Lower lobe of right lung (tissue), 2 donors: ENCODE measurements around the gene ARFGEF3. TPM values are rescaled to one million over a fixed set of nuclear protein-coding genes. Genes with fewer than 3 reads are reported as not detected.

Experiments
- ATAC-seq, 2 donors: fragments of 200-7000 bp; cut with Tn5 transposase; one replicate each; pipeline ENCODE4 v1.9.1; 2020 to 2022; ENCODE audit warnings: mild to moderate bottlenecking in 2 of 2, moderate library complexity in 2 of 2
- DNase-seq: peaks from one replicate; pipeline ENCODE4 v3.0.0-alpha.2; 2020
- H3K27ac ChIP-seq: fragments of 200-600 bp; one replicate; pipeline ENCODE4 v1.8.0; 2022
- H3K27me3 ChIP-seq: fragments of 200-600 bp; one replicate; pipeline ENCODE4 v1.8.0; 2022; ENCODE audit warnings: low read depth
- H3K36me3 ChIP-seq: fragments of 200-600 bp; one replicate; pipeline ENCODE4 v1.8.0; 2022; ENCODE audit warnings: mild to moderate bottlenecking
- H3K4me1 ChIP-seq: fragments of 200-600 bp; one replicate; pipeline ENCODE4 v1.8.0; 2022
- H3K4me3 ChIP-seq: fragments of 200-600 bp; one replicate; pipeline ENCODE4 v1.8.0; 2022; ENCODE audit warnings: mild to moderate bottlenecking
- H3K9me3 ChIP-seq: fragments of 200-600 bp; one replicate; pipeline ENCODE4 v1.8.0; 2022
- CTCF ChIP-seq: fragments of 200-600 bp; IDR thresholded peaks from one replicate; pipeline ENCODE4 v1.8.0; 2022; ENCODE audit warnings: antibody characterized with exemption, mild to moderate bottlenecking
- intact Hi-C: fragments of 100-400 bp; cut with DNase I; formaldehyde crosslinking; loops from one replicate; pipeline ENCODE4 v1.11.0; 2022
- total RNA-seq: library from RNA; stranded (reverse); fragmentation: NEBNext Ultra II Directional; extraction: Animal tissue kit (Norgen Biotek cat#: 25700); gene quantifications from one replicate; pipeline ENCODE4 v1.2.1, GENCODE V29; 2021
- donor health status: DM: no; HTN: yes; CAD: no; lungs with severe emphysema.

The ARFGEF3 gene
- total RNA-seq, 1 donor from 2014 or later: 33.8 TPM

GRCh38 chr6:138187156-138187555 is 25.4 kb downstream of the ARFGEF3 start:
- Histone ChIP-seq H3K4me3 (no peak overlapping the region), H3K27ac (no peak overlapping the region), H3K36me3 (no peaks in the 10 kb centered on the region), H3K4me1 (peaks cover 13% of the 10 kb centered on the region), H3K27me3 (no peaks in the 10 kb centered on the region), H3K9me3 (no peaks in the 10 kb centered on the region)
- no peak for TF ChIP-seq CTCF
- intact Hi-C loops: no loop called here
- DNase-seq (no peak), ATAC-seq (no peak)

GRCh38 chr6:138188278-138188941 is 26.7 kb downstream of the ARFGEF3 start:
- no peak for ATAC-seq
- intact Hi-C loops: no loop called here
- no peak overlapping the region for H3K4me3 ChIP-seq
- H3K27me3 ChIP-seq: no peaks in the 10 kb centered on the region
- no peak for DNase-seq
- H3K4me1 ChIP-seq: peaks cover 13% of the 10 kb centered on the region
- TF ChIP-seq CTCF: no peak
- H3K9me3 ChIP-seq: no peaks in the 10 kb centered on the region
- no peak overlapping the region for H3K27ac ChIP-seq
- H3K36me3 ChIP-seq: no peaks in the 10 kb centered on the region

GRCh38 chr6:138194287-138194686 is 32.5 kb downstream of the ARFGEF3 start:
- peak overlapping the region; percentile 31 for H3K27ac ChIP-seq
- H3K36me3 ChIP-seq: no peaks in the 10 kb centered on the region
- no peak for TF ChIP-seq CTCF
- no peak overlapping the region for H3K4me3 ChIP-seq
- no peaks in the 10 kb centered on the region for H3K4me1 ChIP-seq
- intact Hi-C loops: no loop called here
- ATAC-seq (peak; percentile 74 to 77), DNase-seq (peak; percentile 65)
- no peaks in the 10 kb centered on the region for H3K27me3 ChIP-seq
- no peaks in the 10 kb centered on the region for H3K9me3 ChIP-seq

- ATAC-seq: peak; percentile 45 to 50
- H3K4me3 ChIP-seq: no peak overlapping the region
- no peaks in the 10 kb centered on the region for H3K27me3 ChIP-seq
- H3K4me1 ChIP-seq: no peaks in the 10 kb centered on the region
- H3K27ac ChIP-seq: no peak overlapping the region
- intact Hi-C loops: no loop called here
- no peaks in the 10 kb centered on the region for H3K9me3 ChIP-seq
- no peak for TF ChIP-seq CTCF
- H3K36me3 ChIP-seq: no peaks in the 10 kb centered on the region
- DNase-seq: no peak
Measured at GRCh38 chr6:138196122-138196738, 34.5 kb downstream of the ARFGEF3 start.

DNA sequence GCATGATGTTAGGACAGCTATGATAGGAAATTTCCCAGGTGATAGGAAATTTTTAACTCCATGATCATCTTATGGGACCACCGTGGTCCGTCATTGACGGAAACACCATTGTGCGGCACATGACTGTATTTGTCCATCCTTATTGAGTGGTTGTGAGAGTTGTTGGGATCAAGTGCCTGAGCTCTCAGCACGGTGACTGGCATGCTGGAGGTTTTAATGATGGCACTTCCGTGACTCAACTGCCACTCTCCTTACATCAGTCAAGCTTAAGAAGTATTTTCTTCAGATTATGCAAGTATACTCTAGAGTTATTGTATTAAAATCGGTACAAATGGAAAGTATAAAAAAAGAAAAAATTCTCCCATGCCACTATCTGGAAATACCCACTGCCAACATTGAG is 35.8 kb downstream of the ARFGEF3 start:
- Histone ChIP-seq H3K4me1 (no peaks in the 10 kb centered on the region), H3K4me3 (no peak overlapping the region), H3K36me3 (no peaks in the 10 kb centered on the region), H3K27me3 (no peaks in the 10 kb centered on the region), H3K27ac (no peak overlapping the region), H3K9me3 (no peaks in the 10 kb centered on the region)
- intact Hi-C loops: no loop called here
- no peak for DNase-seq
- no peak for TF ChIP-seq CTCF
- ATAC-seq: peak; percentile 50 to 60
